Glutamatergic neuron (in vitro differentiated cells): ENCODE data around the gene ARIH2. TPM values are rescaled to one million over a fixed set of nuclear protein-coding genes. Genes with fewer than 3 reads are reported as not detected.

Experiments
- DNase-seq: peaks from one replicate; pipeline ENCODE4 v3.0.0; 2022
- H3K27ac Mint-ChIP-seq: one replicate; pipeline ENCODE4 v1.8.0; 2020; ENCODE audit warnings: mild to moderate bottlenecking, mixed read lengths, inconsistent platforms; ENCODE audit not compliant: unreplicated experiment
- H3K27me3 Mint-ChIP-seq: one replicate; pipeline ENCODE4 v1.8.0; 2020; ENCODE audit warnings: mild to moderate bottlenecking, moderate library complexity, mixed read lengths, inconsistent platforms; ENCODE audit not compliant: unreplicated experiment
- H3K36me3 Mint-ChIP-seq: one replicate; pipeline ENCODE4 v1.8.0; 2020; ENCODE audit warnings: mild to moderate bottlenecking, mixed read lengths, inconsistent platforms; ENCODE audit not compliant: unreplicated experiment
- H3K4me1 Mint-ChIP-seq: one replicate; pipeline ENCODE4 v1.8.0; 2020; ENCODE audit warnings: mild to moderate bottlenecking, low read depth, mixed read lengths, inconsistent platforms; ENCODE audit not compliant: unreplicated experiment
- H3K4me3 Mint-ChIP-seq: one replicate; pipeline ENCODE4 v1.8.0; 2020; ENCODE audit warnings: mild to moderate bottlenecking, mixed read lengths, inconsistent platforms; ENCODE audit not compliant: unreplicated experiment
- H3K9me3 Mint-ChIP-seq: one replicate; pipeline ENCODE4 v1.8.0; 2020; ENCODE audit warnings: mild to moderate bottlenecking, moderate library complexity, mixed read lengths, inconsistent platforms; ENCODE audit not compliant: unreplicated experiment
- CTCF ChIP-seq: fragments of 200-600 bp; sonication (generic); IDR thresholded peaks from one replicate; pipeline ENCODE4 v1.5.0; 2021; ENCODE audit not compliant: partially characterized antibody, unreplicated experiment
- total RNA-seq: library from RNA; stranded (reverse); fragmentation: NEBNext Ultra II Directional; extraction: Animal tissue kit (Norgen Biotek cat#: 25700); gene quantifications from one replicate; pipeline ENCODE4 v1.2.1, GENCODE V29; 2021; ENCODE audit not compliant: unreplicated experiment

Gene ARIH2
- total RNA-seq, 1 donor from 2014 or later, result 74.6 TPM

GRCh38 chr3:49025005-49025792 is 106.6 kb downstream of the ARIH2 start:
- Mint-ChIP-seq H3K4me1 (peaks cover 15% of the 10 kb centered on the region), H3K27ac (no peak overlapping the region), H3K4me3 (peak overlapping the region; percentile 25), H3K27me3 (peaks cover 14% of the 10 kb centered on the region), H3K9me3 (peaks cover 16% of the 10 kb centered on the region), H3K36me3 (no peaks in the 10 kb centered on the region)
- no peak for DNase-seq
- TF ChIP-seq CTCF, result no peak

- Mint-ChIP-seq H3K27me3 (peaks cover 18% of the 10 kb centered on the region), H3K4me1 (peaks cover 15% of the 10 kb centered on the region), H3K36me3 (no peaks in the 10 kb centered on the region), H3K4me3 (peak overlapping the region; percentile 25), H3K27ac (no peak overlapping the region), H3K9me3 (peaks cover 16% of the 10 kb centered on the region)
- DNase-seq, result no peak
- TF ChIP-seq CTCF, result no peak
Observed at GRCh38 chr3:49025793-49026520, 107.3 kb downstream of the ARIH2 start.

GRCh38 chr3:49026536-49026935 is 107.9 kb downstream of the ARIH2 start:
- H3K36me3 Mint-ChIP-seq, result no peaks in the 10 kb centered on the region
- no peak for TF ChIP-seq CTCF

GRCh38 chr3:49027634-49028033 is 109.0 kb downstream of the ARIH2 start:
- Mint-ChIP-seq H3K27ac (no peak overlapping the region), H3K27me3 (peaks cover 15% of the 10 kb centered on the region), H3K9me3 (peaks cover 14% of the 10 kb centered on the region), H3K4me1 (peaks cover 15% of the 10 kb centered on the region), H3K36me3 (peaks cover 5% of the 10 kb centered on the region), H3K4me3 (no peak overlapping the region)
- TF ChIP-seq CTCF, result no peak
- DNase-seq, result no peak

More at GRCh38 chr3:49026536-49026935, 107.9 kb downstream of the ARIH2 start:
- H3K27ac Mint-ChIP-seq, result no peak overlapping the region
- no peak for DNase-seq
- peaks cover 15% of the 10 kb centered on the region for H3K4me1 Mint-ChIP-seq
- H3K27me3 Mint-ChIP-seq, result peaks cover 15% of the 10 kb centered on the region
- H3K9me3 Mint-ChIP-seq, result peaks cover 14% of the 10 kb centered on the region
- no peak overlapping the region for H3K4me3 Mint-ChIP-seq

- H3K9me3 Mint-ChIP-seq, result peaks cover 12% of the 10 kb centered on the region
- peaks cover 5% of the 10 kb centered on the region for H3K36me3 Mint-ChIP-seq
- no peak for TF ChIP-seq CTCF
- H3K4me3 Mint-ChIP-seq, result peak overlapping the region; percentile 95
- H3K27ac Mint-ChIP-seq, result peak overlapping the region; percentile 87
- peaks cover 9% of the 10 kb centered on the region for H3K4me1 Mint-ChIP-seq
- H3K27me3 Mint-ChIP-seq, result peaks cover 15% of the 10 kb centered on the region
- DNase-seq, result no peak
Observed at GRCh38 chr3:49028298-49028672, 109.6 kb downstream of the ARIH2 start.
